LNCAP (cell line): ENCODE data around the gene MALRD1.

ENCODE experiments used
- CTCF ChIP-seq: fragments of 450-650 bp; IDR thresholded peaks from 2 replicates; pipeline ENCODE4 v1.5.1; 2017; ENCODE audit warnings: mild to moderate bottlenecking

Gene MALRD1

DNA sequence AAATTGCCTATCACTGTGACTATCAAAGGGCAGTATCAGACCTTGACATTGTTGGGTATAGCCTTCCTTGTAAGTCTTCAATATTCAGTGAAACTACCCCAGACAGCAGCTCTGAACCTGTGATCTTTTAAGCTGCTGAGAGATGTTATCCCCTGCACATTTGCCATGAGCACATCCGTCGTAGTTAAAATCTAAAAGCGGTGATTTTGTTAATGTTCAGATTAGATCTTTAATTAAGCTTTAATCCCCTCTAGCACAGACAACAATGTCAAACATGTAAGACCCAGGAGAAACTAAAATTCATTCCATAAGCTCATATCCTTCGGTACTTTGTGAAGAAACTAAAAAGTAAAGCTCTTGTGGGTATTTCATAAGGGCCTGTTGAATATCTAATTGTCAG is 105.8 kb downstream of the MALRD1 start:
- no peak for TF ChIP-seq CTCF

DNA sequence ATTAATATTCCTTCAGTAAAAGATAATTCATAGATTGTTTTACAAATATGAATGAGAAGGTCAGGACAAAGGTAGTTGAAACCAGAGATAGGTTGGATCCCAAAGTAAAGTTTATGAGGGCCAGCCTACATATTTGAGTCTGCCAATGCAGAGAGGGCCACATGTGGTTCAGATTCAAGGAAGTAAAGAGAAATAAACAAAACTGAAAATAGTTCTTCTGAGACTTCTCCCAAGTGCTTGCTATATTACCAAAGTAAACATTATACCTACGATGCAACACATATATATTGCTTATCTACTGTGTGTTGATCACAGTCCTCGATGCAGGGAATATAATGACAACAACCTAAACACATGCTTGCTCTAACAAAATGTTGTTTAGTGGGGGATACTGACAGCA is 109.8 kb downstream of the MALRD1 start:
- no peak for TF ChIP-seq CTCF

- TF ChIP-seq CTCF = no peak
Observed at GRCh38 chr10:19158870-19159269, 110.3 kb downstream of the MALRD1 start.

DNA sequence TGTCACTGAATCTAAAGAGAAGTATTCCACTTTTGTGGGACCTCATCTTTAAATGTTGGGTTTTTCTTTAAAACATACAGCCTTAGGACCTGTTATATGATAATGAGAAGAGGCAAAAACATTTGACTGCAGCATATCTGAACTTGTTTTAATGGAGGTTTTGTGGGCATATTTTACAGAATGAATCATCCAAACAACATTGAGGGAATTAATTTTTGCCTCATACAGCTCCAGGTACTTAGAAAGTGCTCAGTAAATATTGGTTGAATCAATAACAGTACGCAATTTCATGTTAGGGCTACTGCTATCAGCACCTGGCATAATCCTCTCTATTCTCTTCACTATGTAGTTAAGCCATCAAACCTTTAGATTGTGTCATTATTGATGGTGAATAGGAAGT is 115.9 kb downstream of the MALRD1 start:
- no peak for TF ChIP-seq CTCF

- peak; percentile 41; the same call in 1 of the 2 replicates for TF ChIP-seq CTCF
Observed at GRCh38 chr10:19168584-19168983, 120.0 kb downstream of the MALRD1 start.

DNA sequence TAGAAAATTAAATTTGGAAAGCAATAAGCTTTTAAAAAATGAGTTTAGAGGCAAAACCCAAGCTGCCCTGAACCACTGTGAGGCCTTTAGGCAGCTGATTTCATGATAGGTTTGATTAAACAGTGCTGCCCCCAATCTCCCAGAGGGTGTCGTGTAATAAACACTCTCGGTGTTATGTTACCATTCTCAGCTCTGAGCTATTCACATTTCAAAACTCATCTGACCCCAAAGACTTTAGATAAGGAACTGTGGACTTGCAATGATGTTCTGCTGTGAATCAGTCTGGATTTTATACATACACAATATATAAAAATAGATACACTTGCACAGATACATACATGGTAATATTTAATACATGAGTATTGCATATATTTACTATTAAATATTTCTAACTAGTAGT is 120.4 kb downstream of the MALRD1 start:
- no peak for TF ChIP-seq CTCF

GRCh38 chr10:19169684-19170083 is 121.1 kb downstream of the MALRD1 start:
- TF ChIP-seq CTCF = no peak

GRCh38 chr10:19178675-19179074 is 130.1 kb downstream of the MALRD1 start:
- TF ChIP-seq CTCF = no peak
